ENCODE measurements around the gene GAS2.
A peak's percentile ranks its signal among the peaks of the same experiment; 100 is the strongest.

GAS2 gene

GRCh38 chr11:22674470-22675439, 8.3 kb downstream of the GAS2 start:
- no peak for DNase-seq (ENCODE audit: low read depth)

GRCh38 chr11:22677153-22677903, 10.9 kb downstream of the GAS2 start:
- no peak for DNase-seq (ENCODE audit: low read depth)

GRCh38 chr11:22680628-22681027, 14.2 kb downstream of the GAS2 start:
- DNase-seq (ENCODE audit: low read depth) = no peak

DNA sequence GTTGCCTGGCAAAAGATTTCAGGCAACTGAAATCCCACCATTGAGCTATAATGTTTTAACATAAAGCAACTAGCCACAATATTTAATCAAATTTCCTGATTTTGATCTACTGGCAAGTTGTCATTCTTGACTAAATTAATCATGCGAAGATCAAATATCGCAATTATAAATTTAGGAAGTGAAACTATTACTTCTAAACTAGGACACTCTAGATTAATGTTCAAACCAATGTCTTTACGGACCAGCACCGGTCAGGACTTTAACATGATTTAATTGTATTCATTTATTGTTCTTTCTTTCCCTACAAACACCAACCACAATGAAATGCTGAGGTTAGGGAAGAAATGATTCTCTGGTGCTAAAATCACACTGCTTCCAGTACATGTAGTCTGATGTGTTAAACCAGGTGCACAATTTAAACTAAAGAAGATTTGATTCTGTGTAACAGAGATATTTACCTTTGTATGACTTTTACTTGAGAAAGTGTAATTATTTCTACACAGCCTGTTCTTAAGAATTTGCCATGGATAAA, 14.9 kb downstream of the GAS2 start:
- DNase-seq (ENCODE audit: low read depth) = no peak

DNA sequence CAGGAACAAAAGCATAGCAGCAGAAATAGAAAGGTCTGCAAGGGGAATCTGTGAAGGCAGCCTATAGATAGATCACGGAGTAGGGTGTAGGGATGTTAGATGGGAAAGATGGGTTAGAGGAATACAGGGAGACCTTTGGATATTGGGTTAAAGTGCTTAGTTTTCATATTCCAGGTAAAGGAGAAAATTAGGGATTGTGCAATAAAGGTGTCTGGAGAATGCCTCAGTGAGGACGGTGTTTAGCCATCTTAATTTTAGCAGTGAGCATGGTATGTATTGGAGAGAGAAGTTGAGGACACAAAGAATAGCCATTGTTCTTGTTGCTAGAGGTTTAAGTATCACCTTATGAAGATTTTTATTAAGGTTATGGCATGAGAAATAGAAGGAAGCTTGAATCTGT, 17.7 kb downstream of the GAS2 start:
- no peak for DNase-seq (ENCODE audit: low read depth)

- no peak for DNase-seq (ENCODE audit: low read depth)
Measured at GRCh38 chr11:22685111-22685510, 18.7 kb downstream of the GAS2 start.

GRCh38 chr11:22688914-22689313, 22.5 kb downstream of the GAS2 start:
- no peak for DNase-seq (ENCODE audit: low read depth)

DNA sequence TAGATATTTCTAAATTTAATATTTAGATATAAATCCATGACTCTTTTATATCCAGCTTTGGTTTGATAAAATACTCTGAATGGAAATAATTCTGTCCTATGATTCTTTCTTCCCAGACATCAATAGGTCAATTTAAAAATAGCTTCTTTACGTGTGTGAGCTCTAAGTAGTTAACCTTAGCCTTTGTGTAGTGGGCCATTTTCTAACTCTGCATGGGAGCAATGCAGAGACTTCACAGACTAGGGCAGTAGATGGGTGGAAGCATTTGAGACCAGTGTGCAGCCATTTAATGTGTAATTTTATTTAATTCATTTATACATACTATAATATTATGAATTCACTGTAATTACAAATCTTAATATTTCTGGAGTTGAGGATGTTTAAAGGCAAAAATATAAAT, 23.8 kb downstream of the GAS2 start:
- no peak for DNase-seq (ENCODE audit: low read depth)

- DNase-seq (ENCODE audit: low read depth) = no peak
Measured at GRCh38 chr11:22690871-22691270, 24.5 kb downstream of the GAS2 start.

- DNase-seq (ENCODE audit: low read depth) = no peak
Measured at GRCh38 chr11:22699388-22699787, 33.0 kb downstream of the GAS2 start.

- no peak for DNase-seq (ENCODE audit: low read depth)
Measured at GRCh38 chr11:22702031-22702430, 35.6 kb downstream of the GAS2 start.

- peak; percentile 66 for DNase-seq (ENCODE audit: low read depth)
Measured at GRCh38 chr11:22703040-22703439, 36.6 kb downstream of the GAS2 start.

DNA sequence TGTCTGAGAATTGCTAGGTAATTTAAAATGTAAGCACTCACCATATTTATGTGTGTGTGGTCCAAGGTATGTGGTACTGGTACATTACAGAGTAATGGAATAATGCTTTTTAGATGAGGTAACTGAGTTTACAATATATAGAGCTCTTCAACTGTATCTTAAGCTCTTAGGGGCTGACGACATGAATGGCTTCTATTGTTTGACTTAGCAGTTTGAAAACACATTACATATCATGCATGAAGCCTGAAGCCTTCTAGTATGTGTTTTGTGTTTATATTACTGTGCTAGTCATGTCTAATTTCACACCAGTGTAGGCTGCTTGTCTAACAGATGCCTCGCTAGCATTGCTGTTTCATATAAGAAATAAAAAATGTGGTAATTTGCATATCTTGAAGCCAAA, 37.2 kb downstream of the GAS2 start:
- DNase-seq (ENCODE audit: low read depth) = no peak

DNA sequence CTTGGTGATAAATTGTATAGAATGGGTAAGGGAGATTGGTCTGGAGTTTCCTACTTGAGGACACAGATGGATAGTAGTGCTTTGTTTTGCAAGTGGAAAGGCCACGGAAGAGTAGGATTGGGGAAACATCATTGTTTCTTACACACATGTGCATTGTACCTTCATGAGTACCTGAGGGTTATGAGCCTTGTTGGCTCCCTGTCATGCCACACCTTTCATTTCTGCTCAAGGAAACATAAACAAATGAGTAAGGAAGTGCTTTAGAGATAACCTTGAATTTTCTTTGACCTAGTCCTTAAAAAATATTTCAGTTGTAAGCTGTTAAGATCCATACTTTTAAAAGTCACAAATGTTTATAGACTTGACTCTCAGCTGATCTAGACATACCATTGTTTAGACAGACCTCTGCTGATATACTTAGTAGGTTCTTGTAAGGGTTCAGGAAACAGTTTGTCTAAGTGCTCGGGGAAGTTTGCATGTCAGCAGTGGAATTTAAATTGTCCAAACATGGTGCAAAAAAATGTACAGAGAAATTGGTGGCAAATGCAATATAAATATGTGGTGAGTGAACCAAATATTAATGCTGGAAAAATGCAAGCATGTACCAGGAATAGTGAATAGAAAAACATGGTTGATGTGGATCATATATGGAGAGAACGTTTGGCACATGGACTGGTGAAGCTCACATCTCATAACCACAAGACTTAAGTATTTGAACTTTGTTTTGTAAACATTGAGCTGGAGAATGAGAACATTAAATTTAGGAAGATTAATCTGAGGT, 40.9 kb downstream of the GAS2 start:
- DNase-seq (ENCODE audit: low read depth) = no peak

DNA sequence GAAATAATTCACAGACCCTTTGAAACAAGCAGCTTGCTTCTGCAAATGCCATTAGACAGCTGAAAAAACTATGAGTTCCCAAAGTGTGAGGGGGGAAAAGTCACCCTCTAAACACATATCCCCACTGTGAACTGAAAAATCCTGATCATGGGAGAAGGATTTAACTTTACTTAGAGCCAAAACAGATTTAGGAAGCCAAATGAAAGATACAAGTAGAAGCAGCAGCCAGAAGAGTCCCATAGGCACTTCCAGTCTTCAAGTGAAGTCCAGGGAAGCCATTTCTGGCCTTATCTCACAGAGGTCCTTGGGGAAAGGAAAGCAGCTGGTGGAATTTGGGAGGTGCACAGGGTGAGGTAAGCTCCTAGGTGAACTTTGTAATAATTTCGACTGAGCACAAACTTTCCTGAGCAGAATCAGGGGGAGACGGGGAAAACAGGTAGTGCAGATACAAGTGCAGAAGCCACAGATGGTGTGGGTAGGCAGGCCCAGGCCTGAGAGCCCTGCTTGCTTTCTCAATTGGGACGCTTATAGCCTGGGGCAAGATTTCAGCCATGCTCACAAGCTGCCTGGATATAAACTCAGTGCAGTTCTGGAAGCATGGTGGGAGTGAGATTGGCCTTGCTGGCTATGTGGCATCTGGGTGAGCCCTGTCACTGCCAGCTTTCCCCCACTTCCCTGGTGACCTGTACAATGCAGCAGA, 44.8 kb downstream of the GAS2 start:
- DNase-seq (ENCODE audit: low read depth) = no peak

- no peak for DNase-seq (ENCODE audit: low read depth)
Measured at GRCh38 chr11:22711880-22712279, 45.5 kb downstream of the GAS2 start.

DNA sequence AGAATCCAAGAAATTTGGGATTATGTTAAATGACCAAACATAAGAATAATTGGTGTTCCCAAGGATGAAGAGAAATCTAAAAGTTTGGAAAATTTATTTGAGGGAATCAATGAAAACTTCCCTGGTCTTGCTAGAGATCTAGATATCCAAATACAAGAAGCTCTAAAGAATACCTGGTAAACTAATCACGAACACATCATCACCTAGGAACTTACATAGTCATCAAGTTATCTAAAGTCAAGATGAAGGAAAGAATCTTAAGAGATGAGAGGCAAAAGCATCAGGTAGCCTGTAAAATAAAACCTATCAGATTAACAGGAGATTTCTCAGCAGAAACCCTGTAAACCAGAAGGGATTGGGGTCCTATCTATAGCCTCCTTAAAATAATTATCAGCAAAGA, 46.9 kb downstream of the GAS2 start:
- DNase-seq (ENCODE audit: low read depth) = no peak

DNA sequence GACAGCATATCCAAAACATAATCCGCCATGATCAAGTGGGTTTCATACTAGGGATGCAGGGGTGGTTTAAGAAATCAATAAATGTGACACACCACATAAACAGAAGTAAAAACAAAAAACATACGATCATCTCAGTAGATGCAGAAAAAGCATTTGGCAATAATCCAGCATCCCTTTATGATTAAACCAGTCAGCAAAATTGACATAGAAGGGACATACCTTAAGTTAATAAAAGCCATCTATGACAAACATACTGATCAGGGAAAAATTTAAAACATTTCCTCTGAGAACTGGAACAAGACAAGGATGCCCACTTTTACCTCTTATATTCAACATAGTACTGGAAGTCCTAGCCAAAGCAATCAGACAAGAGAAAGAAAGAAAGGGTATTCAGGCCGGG, 49.6 kb downstream of the GAS2 start:
- DNase-seq (ENCODE audit: low read depth) = no peak

GRCh38 chr11:22720457-22720856, 54.0 kb downstream of the GAS2 start:
- no peak for DNase-seq (ENCODE audit: low read depth)

DNA sequence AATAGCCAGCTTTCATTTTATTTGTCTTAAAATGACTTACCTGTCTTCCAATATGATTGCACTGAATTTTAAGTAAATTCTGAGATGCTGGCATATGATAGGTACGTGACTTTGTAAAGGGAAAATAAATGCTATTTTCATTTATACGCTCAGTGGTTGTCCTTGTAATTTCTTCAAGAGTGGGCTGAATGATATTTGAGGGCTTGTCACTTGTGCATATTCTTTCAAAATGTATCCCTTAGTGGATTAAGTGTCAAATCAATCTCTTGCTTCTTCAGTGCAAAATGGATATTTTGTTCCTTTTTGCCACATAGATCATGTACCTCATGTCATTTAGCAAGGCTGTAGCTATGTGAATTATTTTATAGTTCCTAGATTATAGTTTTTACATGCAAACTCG, 56.9 kb downstream of the GAS2 start:
- DNase-seq (ENCODE audit: low read depth) = no peak

DNA sequence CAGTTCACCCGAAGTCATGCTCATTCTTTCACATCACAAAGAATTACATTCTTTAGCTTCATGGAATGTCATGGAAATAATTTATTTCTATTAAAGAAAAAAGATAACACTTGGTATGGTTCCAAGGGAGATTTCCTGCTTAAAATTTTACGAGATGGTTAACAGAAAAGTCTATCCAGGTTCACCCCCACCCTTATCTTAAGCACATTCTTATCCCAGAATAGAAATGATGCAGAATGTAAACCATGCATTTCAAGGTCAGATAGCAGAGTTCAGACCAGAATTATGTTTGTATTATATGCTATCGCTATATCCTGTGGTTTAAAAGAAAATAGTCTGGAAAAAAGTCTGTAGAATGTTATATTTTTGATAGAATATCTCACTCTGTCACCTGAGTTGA, 58.7 kb downstream of the GAS2 start:
- DNase-seq (ENCODE audit: low read depth) = peak; percentile 76
